Keratinocyte (primary cell): Measurements from ENCODE around the gene NBPF11.
"Not testable (repeated sequence)": the region's sequence is repeated elsewhere in the genome, so short reads cannot be mapped to it uniquely, and the experiment has no call there.

ENCODE experiments used
- CTCF ChIP-seq, 3 experiments: IDR thresholded peaks in 1 of 3; conservative IDR thresholded peaks in 1 of 3; optimal IDR thresholded peaks in 1 of 3; 2 replicates in 2 of 3; 3 replicates in 1 of 3; pipeline versions ENCODE3 to v1.5.1; 2011; ENCODE audit warnings: low read length in 3 of 3, mild to moderate bottlenecking in 3 of 3, moderate library complexity in 2 of 3, control low read depth in 1 of 3, inconsistent platforms in 1 of 3; ENCODE audit not compliant: insufficient read depth in 2 of 3; ENCODE audit errors: extremely low read depth in 1 of 3
- EZH2 ChIP-seq: IDR thresholded peaks from one replicate; pipeline ENCODE4 v1.6.1; 2012; ENCODE audit warnings: inconsistent platforms, mild to moderate bottlenecking, low read length, moderate library complexity

GRCh38 chr1:148195115-148195514 is 43.0 kb upstream of the NBPF11 start:
- not testable (repeated sequence) for TF ChIP-seq CTCF (optimal IDR thresholded peaks at IDR 0.05 in 1 of 3, IDR thresholded peaks at IDR 0.05 in 1 of 3, conservative IDR thresholded peaks at IDR 0.05 in 1 of 3; ENCODE audit: extremely low read depth in 1 of 3, insufficient read depth in 2 of 3, low read length in 3 of 3); EZH2
